HG03558 (cell line): Measurements from ENCODE around the gene ZEB1.
"Not testable (repeated sequence)": the region's sequence is repeated elsewhere in the genome, so short reads cannot be mapped to it uniquely, and the experiment has no call there.

Source experiments
- ATAC-seq: cut with Tn5 transposase; IDR thresholded peaks from one replicate; pipeline ENCODE4 v1.9.1; 2021; ENCODE audit warnings: moderate number of reproducible peaks; ENCODE audit not compliant: unreplicated experiment; ENCODE audit errors: extremely low read depth

ZEB1 gene

GRCh38 chr10:31362023-31362641 lies 43.1 kb downstream of the ZEB1 start:
- no peak for ATAC-seq

- not testable (repeated sequence) for ATAC-seq
Observed at GRCh38 chr10:31363696-31364095, 44.7 kb downstream of the ZEB1 start.

- not testable (repeated sequence) for ATAC-seq
Observed at GRCh38 chr10:31364238-31364637, 45.2 kb downstream of the ZEB1 start.

GRCh38 chr10:31366703-31367102 lies 47.7 kb downstream of the ZEB1 start:
- ATAC-seq: no peak

- ATAC-seq: no peak
Observed at GRCh38 chr10:31368724-31369123, 49.7 kb downstream of the ZEB1 start.

GRCh38 chr10:31372439-31372838 lies 53.4 kb downstream of the ZEB1 start:
- no peak for ATAC-seq

GRCh38 chr10:31374146-31374696 lies 55.2 kb downstream of the ZEB1 start:
- no peak for ATAC-seq

GRCh38 chr10:31381171-31381570 lies 62.2 kb downstream of the ZEB1 start:
- ATAC-seq: no peak

GRCh38 chr10:31381766-31382316 lies 62.8 kb downstream of the ZEB1 start:
- ATAC-seq: no peak

GRCh38 chr10:31383810-31384588 lies 65.0 kb downstream of the ZEB1 start:
- ATAC-seq: peak; percentile 96

- ATAC-seq: peak; percentile 2
Observed at GRCh38 chr10:31384589-31384949, 65.6 kb downstream of the ZEB1 start.

- ATAC-seq: no peak
Observed at GRCh38 chr10:31390804-31391203, 71.8 kb downstream of the ZEB1 start.

GRCh38 chr10:31393844-31394243 lies 74.8 kb downstream of the ZEB1 start:
- no peak for ATAC-seq

- no peak for ATAC-seq
Observed at GRCh38 chr10:31395695-31396094, 76.7 kb downstream of the ZEB1 start.

- no peak for ATAC-seq
Observed at GRCh38 chr10:31396376-31396775, 77.4 kb downstream of the ZEB1 start.

GRCh38 chr10:31397852-31398251 lies 78.8 kb downstream of the ZEB1 start:
- no peak for ATAC-seq

GRCh38 chr10:31399171-31399570 lies 80.2 kb downstream of the ZEB1 start:
- ATAC-seq: no peak

- no peak for ATAC-seq
Observed at GRCh38 chr10:31399631-31400030, 80.6 kb downstream of the ZEB1 start.

- no peak for ATAC-seq
Observed at GRCh38 chr10:31401287-31401686, 82.3 kb downstream of the ZEB1 start.

GRCh38 chr10:31404640-31405039 lies 85.6 kb downstream of the ZEB1 start:
- no peak for ATAC-seq

- ATAC-seq: not testable (repeated sequence)
Observed at GRCh38 chr10:31405829-31406228, 86.8 kb downstream of the ZEB1 start.
